ENCODE measurements around the gene PKIG. TPM values are rescaled to one million over a fixed set of nuclear protein-coding genes. Genes with fewer than 3 reads are reported as not detected.
A peak's percentile ranks its signal among the peaks of the same experiment; 100 is the strongest.
"Not testable (repeated sequence)": the region's sequence is repeated elsewhere in the genome, so short reads cannot be mapped to it uniquely, and the experiment has no call there.

Gene PKIG
- total and polyA plus RNA-seq, 9 donors, result 40.5 to 53.3 (median 45.4) TPM

GRCh38 chr20:44543358-44543757, 39.0 kb upstream of the PKIG start:
- DNase-seq, result no peak
- 77% methylated on average over 2 of the region's 3 CpGs for WGBS (ENCODE audit: insufficient coverage)
- peaks cover 4% of the 10 kb centered on the region for H3K4me1 ChIP-seq (ENCODE audit: control insufficient read depth, insufficient read depth, low read length)

GRCh38 chr20:44544263-44544662, 38.1 kb upstream of the PKIG start:
- Histone ChIP-seq H3K9me3 (replicated peaks; ENCODE audit: control insufficient read depth, low read depth, low read length) (no peaks in the 10 kb centered on the region), H3K4me1 (ENCODE audit: control insufficient read depth, insufficient read depth, low read length) (peaks cover 4% of the 10 kb centered on the region), H3K4me3 (ENCODE audit: low read length) (no peak overlapping the region), H3K36me3 (ENCODE audit: control insufficient read depth, insufficient read depth, low read length) (no peaks in the 10 kb centered on the region), H3K27me3 (ENCODE audit: control insufficient read depth, insufficient read depth, low read length) (no peaks in the 10 kb centered on the region), H3K27ac (ENCODE audit: low read length) (no peak overlapping the region)
- no CpG with 5 or more reads among the region's 5 CpGs for WGBS (ENCODE audit: insufficient coverage)
- DNase-seq, result no peak

More at GRCh38 chr20:44543358-44543757, 39.0 kb upstream of the PKIG start:
- no peaks in the 10 kb centered on the region for H3K9me3 ChIP-seq (replicated peaks; ENCODE audit: control insufficient read depth, low read depth, low read length)
- H3K36me3 ChIP-seq (ENCODE audit: control insufficient read depth, insufficient read depth, low read length), result no peaks in the 10 kb centered on the region
- H3K4me3 ChIP-seq (ENCODE audit: low read length), result no peak overlapping the region
- H3K27me3 ChIP-seq (ENCODE audit: control insufficient read depth, insufficient read depth, low read length), result no peaks in the 10 kb centered on the region
- H3K27ac ChIP-seq (ENCODE audit: low read length), result no peak overlapping the region

- H3K4me3 ChIP-seq (ENCODE audit: low read length), result no peak overlapping the region
- H3K9me3 ChIP-seq (replicated peaks; ENCODE audit: control insufficient read depth, low read depth, low read length), result no peaks in the 10 kb centered on the region
- H3K4me1 ChIP-seq (ENCODE audit: control insufficient read depth, insufficient read depth, low read length), result peaks cover 6% of the 10 kb centered on the region
- no peak overlapping the region for H3K27ac ChIP-seq (ENCODE audit: low read length)
- no peaks in the 10 kb centered on the region for H3K27me3 ChIP-seq (ENCODE audit: control insufficient read depth, insufficient read depth, low read length)
- H3K36me3 ChIP-seq (ENCODE audit: control insufficient read depth, insufficient read depth, low read length), result no peaks in the 10 kb centered on the region
- DNase-seq, result no peak
- 100% methylated on average over 3 of the region's 8 CpGs for WGBS (ENCODE audit: insufficient coverage)
These were observed 35.0 kb upstream of the PKIG start for GRCh38 chr20:44547419-44547818.

- no peak overlapping the region for H3K4me3 ChIP-seq (ENCODE audit: low read length)
- no peaks in the 10 kb centered on the region for H3K27me3 ChIP-seq (ENCODE audit: control insufficient read depth, insufficient read depth, low read length)
- DNase-seq, result no peak
- peaks cover 12% of the 10 kb centered on the region for H3K4me1 ChIP-seq (ENCODE audit: control insufficient read depth, insufficient read depth, low read length)
- H3K36me3 ChIP-seq (ENCODE audit: control insufficient read depth, insufficient read depth, low read length), result no peaks in the 10 kb centered on the region
- H3K27ac ChIP-seq (ENCODE audit: low read length), result no peak overlapping the region
- no CpG with 5 or more reads among the region's 4 CpGs for WGBS (ENCODE audit: insufficient coverage)
- no peaks in the 10 kb centered on the region for H3K9me3 ChIP-seq (replicated peaks; ENCODE audit: control insufficient read depth, low read depth, low read length)
These were observed 33.3 kb upstream of the PKIG start for GRCh38 chr20:44549123-44549522.

GRCh38 chr20:44552050-44552449, 30.3 kb upstream of the PKIG start:
- Histone ChIP-seq H3K27me3 (ENCODE audit: control insufficient read depth, insufficient read depth, low read length) (no peaks in the 10 kb centered on the region), H3K4me1 (ENCODE audit: control insufficient read depth, insufficient read depth, low read length) (peaks cover 12% of the 10 kb centered on the region), H3K9me3 (replicated peaks; ENCODE audit: control insufficient read depth, low read depth, low read length) (no peaks in the 10 kb centered on the region), H3K27ac (ENCODE audit: low read length) (peak overlapping the region; percentile 77), H3K4me3 (ENCODE audit: low read length) (no peak overlapping the region), H3K36me3 (ENCODE audit: control insufficient read depth, insufficient read depth, low read length) (no peaks in the 10 kb centered on the region)
- no peak for DNase-seq
- no CpG with 5 or more reads among the region's 4 CpGs for WGBS (ENCODE audit: insufficient coverage)

GRCh38 chr20:44552568-44552949, 29.8 kb upstream of the PKIG start:
- Histone ChIP-seq H3K9me3 (replicated peaks; ENCODE audit: control insufficient read depth, low read depth, low read length) (no peaks in the 10 kb centered on the region), H3K27me3 (ENCODE audit: control insufficient read depth, insufficient read depth, low read length) (no peaks in the 10 kb centered on the region), H3K36me3 (ENCODE audit: control insufficient read depth, insufficient read depth, low read length) (no peaks in the 10 kb centered on the region), H3K4me3 (ENCODE audit: low read length) (no peak overlapping the region), H3K27ac (ENCODE audit: low read length) (peak overlapping the region; percentile 77), H3K4me1 (ENCODE audit: control insufficient read depth, insufficient read depth, low read length) (peaks cover 10% of the 10 kb centered on the region)
- WGBS (ENCODE audit: insufficient coverage), result no CpG with 5 or more reads among the region's 3 CpGs
- DNase-seq, result no peak

- Histone ChIP-seq H3K4me1 (ENCODE audit: control insufficient read depth, insufficient read depth, low read length) (peaks cover 8% of the 10 kb centered on the region), H3K36me3 (ENCODE audit: control insufficient read depth, insufficient read depth, low read length) (no peaks in the 10 kb centered on the region), H3K4me3 (ENCODE audit: low read length) (no peak overlapping the region), H3K9me3 (replicated peaks; ENCODE audit: control insufficient read depth, low read depth, low read length) (no peaks in the 10 kb centered on the region), H3K27ac (ENCODE audit: low read length) (peak overlapping the region; percentile 77), H3K27me3 (ENCODE audit: control insufficient read depth, insufficient read depth, low read length) (no peaks in the 10 kb centered on the region)
- WGBS (ENCODE audit: insufficient coverage), result 60% methylated on average over 2 of the region's 6 CpGs
- peak; percentile 44 for DNase-seq
These were observed 29.1 kb upstream of the PKIG start for GRCh38 chr20:44552950-44553908.

- Histone ChIP-seq H3K27ac (ENCODE audit: low read length) (no peak overlapping the region), H3K36me3 (ENCODE audit: control insufficient read depth, insufficient read depth, low read length) (no peaks in the 10 kb centered on the region), H3K9me3 (replicated peaks; ENCODE audit: control insufficient read depth, low read depth, low read length) (no peaks in the 10 kb centered on the region), H3K27me3 (ENCODE audit: control insufficient read depth, insufficient read depth, low read length) (no peaks in the 10 kb centered on the region), H3K4me1 (ENCODE audit: control insufficient read depth, insufficient read depth, low read length) (no peaks in the 10 kb centered on the region), H3K4me3 (ENCODE audit: low read length) (no peak overlapping the region)
- DNase-seq, result no peak
These were observed 23.1 kb upstream of the PKIG start for GRCh38 chr20:44559302-44559701.

GRCh38 chr20:44560229-44560628, 22.1 kb upstream of the PKIG start:
- no CpG with 5 or more reads among the region's 2 CpGs for WGBS (ENCODE audit: insufficient coverage)
- no peaks in the 10 kb centered on the region for H3K9me3 ChIP-seq (replicated peaks; ENCODE audit: control insufficient read depth, low read depth, low read length)
- H3K4me3 ChIP-seq (ENCODE audit: low read length), result no peak overlapping the region
- H3K27ac ChIP-seq (ENCODE audit: low read length), result no peak overlapping the region
- no peaks in the 10 kb centered on the region for H3K4me1 ChIP-seq (ENCODE audit: control insufficient read depth, insufficient read depth, low read length)
- no peak for DNase-seq
- H3K27me3 ChIP-seq (ENCODE audit: control insufficient read depth, insufficient read depth, low read length), result no peaks in the 10 kb centered on the region
- no peaks in the 10 kb centered on the region for H3K36me3 ChIP-seq (ENCODE audit: control insufficient read depth, insufficient read depth, low read length)

- WGBS (ENCODE audit: insufficient coverage), result 100% methylated on average over 2 of the region's 6 CpGs
- DNase-seq; H3K9me3 ChIP-seq (replicated peaks; ENCODE audit: control insufficient read depth, low read depth, low read length); H3K4me1 ChIP-seq (ENCODE audit: control insufficient read depth, insufficient read depth, low read length); H3K27ac ChIP-seq (ENCODE audit: low read length); H3K36me3 ChIP-seq (ENCODE audit: control insufficient read depth, insufficient read depth, low read length); H3K4me3 ChIP-seq (ENCODE audit: low read length); H3K27me3 ChIP-seq (ENCODE audit: control insufficient read depth, insufficient read depth, low read length): not testable (repeated sequence)
These were observed 21.6 kb upstream of the PKIG start for GRCh38 chr20:44560818-44561217.

Measured in muscle of leg (tissue), 11 donors.